GM23248 (cell line): ENCODE data around the gene CSMD2. TPM values are rescaled to one million over a fixed set of nuclear protein-coding genes. Genes with fewer than 3 reads are reported as not detected.

Source experiments
- DNase-seq: peaks from one replicate; pipeline ENCODE4 v3.0.0-alpha.2; 2015
- H2AFZ ChIP-seq: fragments of 200-600 bp; sonication (generic); 2 replicates; pipeline ENCODE4 v1.6.1; 2016; ENCODE audit warnings: antibody characterized with exemption
- H3F3A ChIP-seq: fragments of 200-600 bp; sonication (generic); 2 replicates; pipeline ENCODE4 v1.6.1; 2016; ENCODE audit warnings: mild to moderate bottlenecking, antibody characterized with exemption, mixed run types; ENCODE audit not compliant: insufficient read depth
- H3K27ac ChIP-seq: fragments of 200-600 bp; sonication (generic); 2 replicates; pipeline ENCODE4 v1.5.1; 2016; ENCODE audit warnings: mild to moderate bottlenecking
- H3K27me3 ChIP-seq: fragments of 200-600 bp; sonication (generic); replicated peaks from 2 replicates; pipeline ENCODE4 v1.6.1; 2016; ENCODE audit warnings: mild to moderate bottlenecking; ENCODE audit not compliant: insufficient read depth
- H3K36me3 ChIP-seq: fragments of 200-600 bp; sonication (generic); 2 replicates; pipeline ENCODE4 v1.6.1; 2016; ENCODE audit warnings: low read depth, mild to moderate bottlenecking
- H3K4me1 ChIP-seq: fragments of 200-600 bp; sonication (generic); 2 replicates; pipeline ENCODE4 v1.6.1; 2016; ENCODE audit warnings: mild to moderate bottlenecking; ENCODE audit not compliant: insufficient read depth
- H3K4me2 ChIP-seq: fragments of 200-600 bp; sonication (generic); one replicate; pipeline ENCODE4 v1.6.1; 2016; ENCODE audit warnings: mild to moderate bottlenecking; ENCODE audit not compliant: unreplicated experiment
- H3K4me3 ChIP-seq: fragments of 200-600 bp; sonication (generic); 2 replicates; pipeline ENCODE4 v1.5.1; 2016; ENCODE audit warnings: mild to moderate bottlenecking
- H3K79me2 ChIP-seq: fragments of 200-600 bp; sonication (generic); 2 replicates; pipeline ENCODE4 v1.6.1; 2016; ENCODE audit warnings: mild to moderate bottlenecking; ENCODE audit not compliant: insufficient read depth
- H3K9ac ChIP-seq: fragments of 200-600 bp; sonication (generic); 2 replicates; pipeline ENCODE4 v1.6.1; 2016; ENCODE audit warnings: mild to moderate bottlenecking
- H3K9me2 ChIP-seq: fragments of 200-600 bp; sonication (generic); 2 replicates; pipeline ENCODE4 v1.6.1; 2016; ENCODE audit warnings: mixed run types, mild to moderate bottlenecking, moderate library complexity; ENCODE audit not compliant: insufficient read depth
- H3K9me3 ChIP-seq: fragments of 200-600 bp; sonication (generic); one replicate; pipeline ENCODE4 v1.6.1; 2017; ENCODE audit warnings: low read depth
- H4K20me1 ChIP-seq: fragments of 200-600 bp; sonication (generic); 2 replicates; pipeline ENCODE4 v1.6.0; 2016; ENCODE audit not compliant: insufficient read depth
- EZH2 ChIP-seq: fragments of 200-600 bp; sonication (generic); IDR thresholded peaks from 2 replicates; pipeline ENCODE4 v1.6.1; 2018; ENCODE audit warnings: antibody characterized with exemption, mild to moderate bottlenecking; ENCODE audit not compliant: insufficient read depth, poor library complexity, severe bottlenecking
- EZH2phosphoT487 ChIP-seq: fragments of 200-600 bp; sonication (generic); IDR thresholded peaks from 2 replicates; pipeline ENCODE4 v1.6.1; 2018; ENCODE audit warnings: antibody characterized with exemption, moderate library complexity, mild to moderate bottlenecking, low read depth; ENCODE audit not compliant: insufficient read depth
- WGBS, 2 experiments: methylation state at CpG; one replicate each; pipeline ENCODE4 v1.1.6; 2015 to 2017; ENCODE audit warnings: low lambda C conversion rate in 2 of 2, low coverage in 1 of 2; ENCODE audit errors: missing lambda C conversion rate in 2 of 2; 5-methylcytosine and 5-hydroxymethylcytosine counted together
- in situ Hi-C: fragments of 300-500 bp; cut with MboI; formaldehyde crosslinking; loops from 2 replicates; pipeline ENCODE4 v1.15.0; 2020
- polyA plus RNA-seq: library from polyadenylated mRNA; unstranded; fragments of >200 nt; fragmentation: Nextera tagmentation; extraction: Ambion mirVana; gene quantifications from 2 replicates; pipeline ENCODE4 v1.2.1, GENCODE V29; 2016
- total RNA-seq: library from RNA; depleted of rRNA; stranded (reverse); fragments of >200 nt; shearing (Covaris generic); gene quantifications from 2 replicates; pipeline ENCODE4 v1.2.3, GENCODE V29; 2014

CSMD2 gene
- total and polyA plus RNA-seq, 2 experiments from 2014 or later = 4.5 to 7.1 TPM

- Histone ChIP-seq H3K9ac (no peak overlapping the region), H3K36me3 (no peaks in the 10 kb centered on the region)
Measured at GRCh38 chr1:33846861-33847260, 318.2 kb downstream of the CSMD2 start.

GRCh38 chr1:33844166-33844565, 320.9 kb downstream of the CSMD2 start:
- Histone ChIP-seq H3K9ac (no peak overlapping the region), H3K9me2 (no peaks in the 10 kb centered on the region), H3K4me1 (peaks cover 9% of the 10 kb centered on the region; the same call in 1 of the 2 replicates), H3K4me3 (no peak overlapping the region), H3K4me2 (no peak overlapping the region), H3K27me3 (no peaks in the 10 kb centered on the region), H3K27ac (no peak overlapping the region), H3K79me2 (0 out of 2 replicates have a peak, but pooled peaks cover 5% of the 10 kb centered on the region), H3K9me3 (no peaks in the 10 kb centered on the region), H4K20me1 (0 out of 2 replicates have a peak, but pooled peaks cover 5% of the 10 kb centered on the region), H3F3A (peaks cover 16% of the 10 kb centered on the region; the same call in 1 of the 2 replicates), H2AFZ (no peak overlapping the region), H3K36me3 (peaks cover 3% of the 10 kb centered on the region; the same call in 1 of the 2 replicates)
- DNase-seq = no peak
- 81 to 86% methylated on average over 5 of the region's 5 CpGs for WGBS, 2 experiments
- TF ChIP-seq EZH2phosphoT487 = no peak
- no peak for TF ChIP-seq EZH2
- in situ Hi-C loops = no loop called here

More at GRCh38 chr1:33846861-33847260, 318.2 kb downstream of the CSMD2 start:
- Histone ChIP-seq H3K9me3 (no peaks in the 10 kb centered on the region), H3K27me3 (no peaks in the 10 kb centered on the region), H3K4me2 (no peak overlapping the region), H3K9me2 (no peaks in the 10 kb centered on the region), H3K27ac (no peak overlapping the region), H3K79me2 (0 out of 2 replicates have a peak, but pooled peaks cover 5% of the 10 kb centered on the region), H3F3A (peaks cover 9% of the 10 kb centered on the region; the same call in 1 of the 2 replicates), H4K20me1 (0 out of 2 replicates have a peak, but pooled peaks cover 5% of the 10 kb centered on the region), H2AFZ (no peak overlapping the region), H3K4me1 (peaks cover 12% of the 10 kb centered on the region; the same call in 1 of the 2 replicates), H3K4me3 (no peak overlapping the region)
- TF ChIP-seq EZH2phosphoT487 = no peak
- no peak for TF ChIP-seq EZH2
- 96 to 100% methylated on average over 8 of the region's 8 CpGs for WGBS, 2 experiments
- in situ Hi-C loops = no loop called here
- no peak for DNase-seq

- WGBS, 2 experiments = 94 to 96% methylated on average over 5 of the region's 5 CpGs
- no peak overlapping the region for H3K9ac ChIP-seq
- no peaks in the 10 kb centered on the region for H3K9me3 ChIP-seq
- H3K4me3 ChIP-seq = no peak overlapping the region
- peaks cover 7% of the 10 kb centered on the region; the same call in 1 of the 2 replicates for H3F3A ChIP-seq
- H3K36me3 ChIP-seq = peaks cover 3% of the 10 kb centered on the region; the same call in 1 of the 2 replicates
- no peak for DNase-seq
- H2AFZ ChIP-seq = no peak overlapping the region
- H3K79me2 ChIP-seq = no peaks in the 10 kb centered on the region
- TF ChIP-seq EZH2 (no peak), EZH2phosphoT487 (no peak)
- no peaks in the 10 kb centered on the region for H3K9me2 ChIP-seq
- no peaks in the 10 kb centered on the region for H3K4me1 ChIP-seq
- in situ Hi-C loops = no loop called here
- no peaks in the 10 kb centered on the region for H4K20me1 ChIP-seq
- H3K4me2 ChIP-seq = no peak overlapping the region
- H3K27ac ChIP-seq = no peak overlapping the region
- no peaks in the 10 kb centered on the region for H3K27me3 ChIP-seq
Measured at GRCh38 chr1:33842348-33842747, 322.7 kb downstream of the CSMD2 start.

GRCh38 chr1:33841494-33841893, 323.5 kb downstream of the CSMD2 start:
- WGBS, 2 experiments = 50 to 59% methylated on average over 1 of the region's 1 CpG
- in situ Hi-C loops = no loop called here

More at GRCh38 chr1:33841494-33841893, 323.5 kb downstream of the CSMD2 start:
- Histone ChIP-seq H2AFZ (no peak overlapping the region), H3F3A (peaks cover 7% of the 10 kb centered on the region; the same call in 1 of the 2 replicates), H3K79me2 (no peaks in the 10 kb centered on the region), H3K27ac (no peak overlapping the region), H3K36me3 (peaks cover 3% of the 10 kb centered on the region; the same call in 1 of the 2 replicates), H4K20me1 (no peaks in the 10 kb centered on the region), H3K4me3 (no peak overlapping the region), H3K9me3 (no peaks in the 10 kb centered on the region), H3K4me2 (no peak overlapping the region), H3K27me3 (no peaks in the 10 kb centered on the region), H3K9ac (no peak overlapping the region), H3K4me1 (0 out of 2 replicates have a peak, but pooled peaks cover 4% of the 10 kb centered on the region), H3K9me2 (no peaks in the 10 kb centered on the region)
- peak; percentile 30 for DNase-seq
- TF ChIP-seq EZH2 = no peak
- TF ChIP-seq EZH2phosphoT487 = no peak
